CD4-positive, alpha-beta T cell (primary cell): ENCODE data around the gene UHMK1. TPM values are rescaled to one million over a fixed set of nuclear protein-coding genes. Genes with fewer than 3 reads are reported as not detected.

Experiments
- ATAC-seq: fragments of 200-7000 bp; cut with Tn5 transposase; one replicate; pipeline ENCODE4 v1.10.0; 2022; ENCODE audit warnings: mild to moderate bottlenecking; ENCODE audit not compliant: poor library complexity
- CTCF ChIA-PET: fragments of 350-600 bp; sonication (Branson Sonifier 250); formaldehyde crosslinking; loops from one replicate; lab custom pipeline; 2021; ENCODE audit warnings: antibody characterized with exemption, inconsistent platforms; lab: Charles Lee
- POLR2A ChIA-PET: fragments of 350-600 bp; sonication (Branson Sonifier 250); formaldehyde crosslinking; loops from one replicate; lab custom pipeline; 2021; ENCODE audit warnings: antibody characterized with exemption, inconsistent platforms; lab: Charles Lee
- DNase-seq, 14 experiments: peaks; one replicate each; pipeline ENCODE4 v3.0.0-alpha.2; 2013 to 2020; ENCODE audit warnings: mixed read lengths in 2 of 14
- H3K27ac ChIP-seq, 2 donors: one replicate each; pipeline versions ENCODE4 v1.5.1 to v1.7.0; 2013; ENCODE audit warnings: low read length in 2 of 2, low read depth in 1 of 2, mild to moderate bottlenecking in 1 of 2
- H3K27me3 ChIP-seq, 2 experiments: 1 replicate in 1 of 2; 2 replicates in 1 of 2; pipeline versions ENCODE4 v1.6.1 to v1.7.0; 2013; ENCODE audit warnings: low read length in 2 of 2, control low read depth in 1 of 2, mild to moderate bottlenecking in 1 of 2, moderate library complexity in 1 of 2; ENCODE audit not compliant: insufficient read depth in 2 of 2, control insufficient read depth in 1 of 2
- H3K36me3 ChIP-seq: one replicate; pipeline ENCODE4 v1.6.1; 2013; ENCODE audit warnings: low read length, control low read depth; ENCODE audit not compliant: insufficient read depth
- H3K4me1 ChIP-seq: one replicate; pipeline ENCODE4 v1.6.1; 2013; ENCODE audit warnings: low read length, control low read depth; ENCODE audit not compliant: insufficient read depth
- H3K4me3 ChIP-seq: one replicate; pipeline ENCODE4 v1.5.1; 2013; ENCODE audit warnings: mild to moderate bottlenecking, low read length, moderate library complexity
- H3K9me3 ChIP-seq, 2 experiments: 1 replicate in 1 of 2; 2 replicates in 1 of 2; pipeline versions ENCODE4 v1.6.1 to v1.7.0; 2013; ENCODE audit warnings: low read length in 2 of 2, mild to moderate bottlenecking in 2 of 2, control low read depth in 1 of 2, moderate library complexity in 1 of 2; ENCODE audit not compliant: control insufficient read depth in 1 of 2, insufficient read depth in 1 of 2
- H3K27ac Mint-ChIP-seq: one replicate; pipeline ENCODE4 v1.8.0; 2020; ENCODE audit warnings: mixed read lengths
- H3K27me3 Mint-ChIP-seq: one replicate; pipeline ENCODE4 v1.8.0; 2021; ENCODE audit warnings: mixed read lengths
- H3K36me3 Mint-ChIP-seq: one replicate; pipeline ENCODE4 v1.8.0; 2021; ENCODE audit warnings: low read depth, mixed read lengths
- H3K4me1 Mint-ChIP-seq: one replicate; pipeline ENCODE4 v1.8.0; 2021; ENCODE audit warnings: low read depth, mixed read lengths
- H3K4me3 Mint-ChIP-seq: one replicate; pipeline ENCODE4 v1.8.0; 2020; ENCODE audit warnings: mild to moderate bottlenecking, mixed read lengths
- H3K9me3 Mint-ChIP-seq: one replicate; pipeline ENCODE4 v1.8.0; 2020; ENCODE audit warnings: mixed read lengths
- CTCF ChIP-seq: fragments of 200-600 bp; IDR thresholded peaks from one replicate; pipeline ENCODE4 v1.8.0; 2022; ENCODE audit warnings: antibody characterized with exemption, mild to moderate bottlenecking
- intact Hi-C, 2 experiments: fragments of 100-400 bp; cut with DNase I in 1 of 2; cut with micrococcal nuclease in 1 of 2; formaldehyde crosslinking; loops; one replicate each; pipeline versions ENCODE4 v1.15.1 to v1.9.0; 2023 to 2025; cut with DNase I, micrococcal nuclease
- total RNA-seq, 174 experiments: library from RNA in 2 of 174; stranded (reverse) in 2 of 174; gene quantifications; one replicate each; pipeline ENCODE4 v1.2.3 and lab custom pipeline; 2021 to 2026

The UHMK1 gene
- total RNA-seq, 2 experiments from 2014 or later = 47.3 to 47.6 TPM

- no peak overlapping the region for H3K4me3 ChIP-seq
- no peaks in the 10 kb centered on the region for H3K27me3 ChIP-seq
- no peak overlapping the region for H3K27ac ChIP-seq
- no peak for ATAC-seq
- no peak for DNase-seq
- TF ChIP-seq CTCF = no peak
- intact Hi-C loops = no loop called here
- Mint-ChIP-seq H3K36me3 (no peaks in the 10 kb centered on the region), H3K4me3 (no peak overlapping the region), H3K9me3 (peaks cover 7% of the 10 kb centered on the region), H3K4me1 (no peaks in the 10 kb centered on the region), H3K27me3 (no peaks in the 10 kb centered on the region), H3K27ac (no peak overlapping the region)
- CTCF ChIA-PET = no interaction called here
- POLR2A ChIA-PET = no interaction called here
- no peaks in the 10 kb centered on the region for H3K36me3 ChIP-seq
- H3K9me3 ChIP-seq = peaks cover 6 to 19% of the 10 kb centered on the region in 2 experiments
- no peaks in the 10 kb centered on the region for H3K4me1 ChIP-seq
Measured at GRCh38 chr1:162541619-162542141, 44.1 kb downstream of the UHMK1 start.

- H3K27ac ChIP-seq = no peak overlapping the region
- H3K9me3 Mint-ChIP-seq = peaks cover 7% of the 10 kb centered on the region
- no peaks in the 10 kb centered on the region for H3K4me1 ChIP-seq
- H3K36me3 ChIP-seq = no peaks in the 10 kb centered on the region
- TF ChIP-seq CTCF = no peak
- intact Hi-C loops = no loop called here
- H3K9me3 ChIP-seq = peaks cover 6 to 19% of the 10 kb centered on the region in 2 experiments
- DNase-seq = no peak
- no peaks in the 10 kb centered on the region for H3K4me1 Mint-ChIP-seq
- no peak overlapping the region for H3K4me3 ChIP-seq
- H3K27ac Mint-ChIP-seq = no peak overlapping the region
- no peak overlapping the region for H3K4me3 Mint-ChIP-seq
- ChIA-PET CTCF (no interaction called here), POLR2A (no interaction called here)
- no peak for ATAC-seq
- no peaks in the 10 kb centered on the region for H3K36me3 Mint-ChIP-seq
- H3K27me3 ChIP-seq = no peaks in the 10 kb centered on the region
- H3K27me3 Mint-ChIP-seq = no peaks in the 10 kb centered on the region
Measured at GRCh38 chr1:162543228-162543627, 45.6 kb downstream of the UHMK1 start.

- Histone ChIP-seq H3K4me1 (no peaks in the 10 kb centered on the region), H3K4me3 (no peak overlapping the region), H3K27ac (no peak overlapping the region), H3K27me3 (no peaks in the 10 kb centered on the region), H3K36me3 (no peaks in the 10 kb centered on the region), H3K9me3 (peaks cover 3 to 14% of the 10 kb centered on the region in 2 experiments)
- H3K4me1 Mint-ChIP-seq = no peaks in the 10 kb centered on the region
- POLR2A ChIA-PET = no interaction called here
- ATAC-seq (no peak), DNase-seq (peak in 1 of 14 experiments; percentile 45)
- no peaks in the 10 kb centered on the region for H3K27me3 Mint-ChIP-seq
- CTCF ChIA-PET = interaction anchor here (1.5 kb wide), 1 partner anchor 10 kb away, joined by 3 read pairs; no protein-coding TSS in a partner anchor
- no peak for TF ChIP-seq CTCF
- intact Hi-C loops = no loop called here
- peaks cover 6% of the 10 kb centered on the region for H3K9me3 Mint-ChIP-seq
- H3K4me3 Mint-ChIP-seq = no peak overlapping the region
- no peaks in the 10 kb centered on the region for H3K36me3 Mint-ChIP-seq
- no peak overlapping the region for H3K27ac Mint-ChIP-seq
Measured at GRCh38 chr1:162548170-162548569, 50.6 kb downstream of the UHMK1 start.
